IMR-90 (cell line): Measurements from ENCODE around the gene PPDPF.

Experiments
- CTCF ChIP-seq: conservative IDR thresholded peaks from 2 replicates; pipeline ENCODE4 v1.5.1; 2012; ENCODE audit warnings: mild to moderate bottlenecking, low read depth, low read length, improper control_type of control experiment
- RFX5 ChIP-seq: IDR thresholded peaks from 2 replicates; pipeline ENCODE4 v1.8.0; 2012; ENCODE audit warnings: low read depth, mild to moderate bottlenecking, low read length, moderate library complexity

DNA sequence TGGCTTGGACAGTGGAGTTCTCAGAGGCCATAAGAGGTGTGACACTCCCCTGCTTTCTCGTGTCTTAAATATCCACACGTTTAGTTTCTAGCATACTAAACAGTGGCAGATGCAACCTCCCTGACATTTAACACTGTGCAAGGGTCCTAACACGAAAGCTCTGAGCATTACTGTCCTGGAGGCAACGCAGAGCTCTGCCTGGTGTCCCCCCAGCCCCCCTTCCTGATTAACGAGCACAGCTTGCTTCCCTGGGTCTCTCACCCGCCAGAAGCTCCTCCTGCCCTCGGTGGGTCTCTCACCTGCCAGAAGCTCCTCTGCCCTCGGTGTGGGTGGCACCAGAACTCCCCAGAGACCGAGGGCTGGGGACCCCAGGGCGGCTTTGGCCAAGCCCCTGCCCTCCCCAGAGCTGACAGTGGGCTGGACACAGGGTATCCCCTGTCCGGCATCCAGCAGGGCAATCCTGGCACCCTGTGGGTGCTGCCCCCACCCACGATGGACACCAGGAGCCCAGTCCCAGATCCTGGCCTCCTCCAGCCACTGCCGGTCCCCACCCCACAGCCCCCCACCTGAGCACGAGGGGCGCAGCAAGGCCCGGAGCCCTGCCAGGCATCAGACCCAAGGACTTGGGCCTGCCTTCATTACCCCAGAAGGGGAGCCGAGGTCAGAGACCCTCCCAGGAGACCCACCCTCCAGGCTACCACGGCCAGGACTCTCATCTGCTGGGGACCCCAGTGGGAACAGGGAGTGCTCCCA, 35.7 kb upstream of the PPDPF start:
- no peak for TF ChIP-seq RFX5
- no peak for TF ChIP-seq CTCF
